ENCODE data around the gene SLC5A12.

Gene SLC5A12, protein sequence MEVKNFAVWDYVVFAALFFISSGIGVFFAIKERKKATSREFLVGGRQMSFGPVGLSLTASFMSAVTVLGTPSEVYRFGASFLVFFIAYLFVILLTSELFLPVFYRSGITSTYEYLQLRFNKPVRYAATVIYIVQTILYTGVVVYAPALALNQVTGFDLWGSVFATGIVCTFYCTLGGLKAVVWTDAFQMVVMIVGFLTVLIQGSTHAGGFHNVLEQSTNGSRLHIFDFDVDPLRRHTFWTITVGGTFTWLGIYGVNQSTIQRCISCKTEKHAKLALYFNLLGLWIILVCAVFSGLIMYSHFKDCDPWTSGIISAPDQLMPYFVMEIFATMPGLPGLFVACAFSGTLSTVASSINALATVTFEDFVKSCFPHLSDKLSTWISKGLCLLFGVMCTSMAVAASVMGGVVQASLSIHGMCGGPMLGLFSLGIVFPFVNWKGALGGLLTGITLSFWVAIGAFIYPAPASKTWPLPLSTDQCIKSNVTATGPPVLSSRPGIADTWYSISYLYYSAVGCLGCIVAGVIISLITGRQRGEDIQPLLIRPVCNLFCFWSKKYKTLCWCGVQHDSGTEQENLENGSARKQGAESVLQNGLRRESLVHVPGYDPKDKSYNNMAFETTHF
- long read RNA-seq, donor 1, full-length matches to known transcripts: 6 of 6 reads
- long read RNA-seq, donor 1, partial matches to known transcripts: 0 of 6 reads
- long read RNA-seq, donor 1, other reads (novel, unspliced or antisense): 0 of 6 reads
- long read RNA-seq, donor 2, full-length matches to known transcripts: 5 of 5 reads
- long read RNA-seq, donor 2, partial matches to known transcripts: 0 of 5 reads
- long read RNA-seq, donor 2, other reads (novel, unspliced or antisense): 0 of 5 reads
- long read RNA-seq, donor 3, full-length matches to known transcripts: 2 of 2 reads
- long read RNA-seq, donor 3, partial matches to known transcripts: 0 of 2 reads
- long read RNA-seq, donor 3, other reads (novel, unspliced or antisense): 0 of 2 reads
- long read RNA-seq, donor 4, full-length matches to known transcripts: 8 of 13 reads
- long read RNA-seq, donor 4, partial matches to known transcripts: 5 of 13 reads
- long read RNA-seq, donor 4, other reads (novel, unspliced or antisense): 0 of 13 reads
- long read RNA-seq, donor 5, full-length matches to known transcripts: 7 of 7 reads
- long read RNA-seq, donor 5, partial matches to known transcripts: 0 of 7 reads
- long read RNA-seq, donor 5, other reads (novel, unspliced or antisense): 0 of 7 reads
- long read RNA-seq, donor 6, full-length matches to known transcripts: 4 of 4 reads
- long read RNA-seq, donor 6, partial matches to known transcripts: 0 of 4 reads
- long read RNA-seq, donor 6, other reads (novel, unspliced or antisense): 0 of 4 reads
- long read RNA-seq, donor 7, full-length matches to known transcripts: 8 of 8 reads
- long read RNA-seq, donor 7, partial matches to known transcripts: 0 of 8 reads
- long read RNA-seq, donor 7, other reads (novel, unspliced or antisense): 0 of 8 reads
- long read RNA-seq, donor 8, full-length matches to known transcripts: 14 of 14 reads
- long read RNA-seq, donor 8, partial matches to known transcripts: 0 of 14 reads
- long read RNA-seq, donor 8, other reads (novel, unspliced or antisense): 0 of 14 reads

- no peak for DNase-seq
Measured at GRCh38 chr11:26721948-26722475, at the start of gene SLC5A12. Gene SLC5A12 (minus strand): TSS chr11:26722060. CDS start chr11:26721714, 346 bp downstream.

- DNase-seq: no peak
Measured at GRCh38 chr11:26769027-26769426, 47.2 kb upstream of the SLC5A12 start.

GRCh38 chr11:26767060-26767459, 45.2 kb upstream of the SLC5A12 start:
- DNase-seq: no peak

DNA sequence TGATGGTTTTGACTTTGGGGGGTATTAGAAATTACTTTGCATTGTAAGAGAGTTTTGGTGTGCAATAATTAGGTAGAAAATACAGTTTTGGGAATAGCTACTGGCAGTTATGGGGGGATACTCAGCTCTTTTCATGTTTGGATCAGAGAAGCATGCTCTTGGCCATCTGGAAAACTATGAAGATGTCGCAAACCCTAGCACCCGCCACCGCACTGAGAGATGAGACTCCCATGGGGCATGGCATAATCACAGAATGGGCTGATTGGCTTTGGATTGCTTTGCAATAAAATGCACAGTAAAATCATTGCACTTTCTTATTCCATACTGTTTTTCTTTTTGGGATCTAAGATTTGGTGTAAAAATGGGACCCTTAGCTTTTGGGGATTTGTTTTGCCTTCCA, 43.5 kb upstream of the SLC5A12 start:
- DNase-seq: no peak

GRCh38 chr11:26764825-26765224, 43.0 kb upstream of the SLC5A12 start:
- no peak for DNase-seq

GRCh38 chr11:26764315-26764714, 42.5 kb upstream of the SLC5A12 start:
- DNase-seq: no peak

- DNase-seq: no peak
Measured at GRCh38 chr11:26762089-26762488, 40.2 kb upstream of the SLC5A12 start.

GRCh38 chr11:26761361-26761809, 39.5 kb upstream of the SLC5A12 start:
- DNase-seq: no peak

- DNase-seq: no peak
Measured at GRCh38 chr11:26757995-26758394, 36.1 kb upstream of the SLC5A12 start.

DNA sequence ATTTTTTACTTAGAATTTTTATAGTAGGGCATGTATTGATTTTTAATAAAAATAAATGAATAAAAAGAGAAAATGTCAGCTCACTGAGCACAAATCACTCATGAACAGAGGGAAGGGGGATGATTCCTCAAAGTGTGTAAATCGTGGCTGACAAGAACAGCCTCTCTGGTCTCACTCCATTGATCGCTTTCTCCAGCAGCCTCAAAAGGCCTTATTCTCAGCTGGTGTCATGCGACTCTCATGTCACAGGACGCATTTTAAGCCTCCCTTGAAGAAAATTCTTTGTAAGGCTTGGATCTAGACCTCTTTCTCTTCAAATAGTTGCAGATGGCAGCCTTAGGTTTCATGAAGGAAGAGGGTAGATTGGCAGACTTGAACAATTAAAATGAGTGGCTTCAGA, 33.9 kb upstream of the SLC5A12 start:
- no peak for DNase-seq

GRCh38 chr11:26753723-26754504, 32.1 kb upstream of the SLC5A12 start:
- peak; percentile 55 for DNase-seq

- no peak for DNase-seq
Measured at GRCh38 chr11:26749927-26750326, 28.1 kb upstream of the SLC5A12 start.

GRCh38 chr11:26743622-26744021, 21.8 kb upstream of the SLC5A12 start:
- DNase-seq: no peak

GRCh38 chr11:26742966-26743365, 21.1 kb upstream of the SLC5A12 start:
- no peak for DNase-seq

GRCh38 chr11:26741036-26741435, 19.2 kb upstream of the SLC5A12 start:
- DNase-seq: no peak

GRCh38 chr11:26739366-26740073, 17.7 kb upstream of the SLC5A12 start:
- no peak for DNase-seq

DNA sequence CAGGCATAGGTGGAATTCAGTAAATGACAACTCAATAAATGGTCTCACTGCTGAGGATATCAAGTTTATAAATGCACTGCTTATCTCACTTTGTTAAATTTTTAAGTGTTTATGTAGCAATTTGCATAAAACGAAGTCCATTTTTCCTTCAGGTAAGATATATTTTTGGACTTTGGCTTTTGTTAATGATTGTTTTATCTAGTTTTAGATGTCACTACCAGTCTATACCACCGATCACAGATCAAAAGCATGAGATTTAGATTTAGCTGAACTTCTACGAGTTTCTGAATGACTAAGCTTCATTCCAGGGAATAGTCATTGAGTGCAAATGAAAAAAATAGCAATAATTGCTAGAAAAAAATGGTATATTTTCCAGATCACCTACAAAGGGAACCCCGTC, 12.8 kb upstream of the SLC5A12 start:
- DNase-seq: no peak

DNA sequence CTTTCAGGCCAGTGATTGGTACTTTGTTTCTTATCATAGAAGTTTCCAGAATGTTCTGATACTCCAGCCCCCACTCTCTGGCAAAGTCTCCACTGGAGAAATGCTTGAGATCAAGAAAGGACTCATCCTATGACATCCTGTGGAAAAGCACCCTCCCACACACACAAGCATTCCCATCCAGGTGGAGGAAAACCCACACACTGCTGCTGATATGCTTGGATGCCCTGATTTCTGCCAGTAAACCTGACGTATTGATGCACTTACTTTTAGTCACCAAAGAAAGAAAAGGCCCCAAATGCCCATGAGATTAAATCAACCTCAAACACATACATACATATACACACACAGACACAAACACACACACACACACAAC, 9.2 kb upstream of the SLC5A12 start:
- no peak for DNase-seq

- DNase-seq: no peak
Measured at GRCh38 chr11:26730414-26731083, 8.7 kb upstream of the SLC5A12 start.

All from right kidney (tissue), 9 donors.